Spleen (tissue), 7 donors: ENCODE data around the gene SUPT5H.

Source experiments
- CTCF ChIP-seq, 11 experiments: fragments of 200-600 bp in 7 of 11; fragments of 450-650 bp in 4 of 11; sonication (generic) in 4 of 11; IDR thresholded peaks in 8 of 11; conservative IDR thresholded peaks in 3 of 11; 1 replicate in 7 of 11; 2 replicates in 4 of 11; pipeline versions ENCODE4 v1.4.0 to v1.8.0; 2016 to 2021; ENCODE audit warnings: antibody characterized with exemption in 11 of 11, inconsistent platforms in 4 of 11, mild to moderate bottlenecking in 1 of 11
- POLR2A ChIP-seq, 3 donors: fragments of 450-650 bp; IDR thresholded peaks; one replicate each; pipeline ENCODE4 v1.5.1; 2017; ENCODE audit warnings: antibody characterized with exemption in 3 of 3, mild to moderate bottlenecking in 1 of 3
- donor health status: DM: no; HTN: no; CAD: no; lungs with moderate emphysema.
- donor health status: DM: no; HTN: no; CAD: no.
- donor health status: DM: no; HTN: no; CAD: no.

GRCh38 chr19:39463403-39463802, 18.0 kb downstream of the SUPT5H start:
- TF ChIP-seq POLR2A (IDR thresholded peaks at IDR 0.05) (no peak), CTCF (IDR thresholded peaks at IDR 0.05 in 8 of 11, conservative IDR thresholded peaks at IDR 0.05 in 3 of 11) (no peak)
